Fibroblast of mammary gland (primary cell): Measurements from ENCODE around the gene FLCN.
"Not testable (repeated sequence)": the region's sequence is repeated elsewhere in the genome, so short reads cannot be mapped to it uniquely, and the experiment has no call there.

ENCODE experiments used
- DNase-seq: peaks from one replicate; pipeline ENCODE4 v3.0.0-alpha.2; 2010; ENCODE audit warnings: low read depth
- H3K4me3 ChIP-seq: 2 replicates; pipeline ENCODE4 v1.5.1; 2011; ENCODE audit warnings: low read depth, mild to moderate bottlenecking, low read length, moderate library complexity; ENCODE audit not compliant: control insufficient read depth
- TF ChIP-seq, protein P1 (sequence below): conservative IDR thresholded peaks from 2 replicates; pipeline ENCODE4 v1.5.1; 2011; ENCODE audit warnings: low read depth, low read length, inconsistent platforms; ENCODE audit not compliant: control insufficient read depth, insufficient read depth

Gene FLCN

GRCh38 chr17:17200311-17200710, 36.7 kb downstream of the FLCN start:
- no peak overlapping the region for H3K4me3 ChIP-seq
- no peak for DNase-seq
- TF ChIP-seq, protein P1, sequence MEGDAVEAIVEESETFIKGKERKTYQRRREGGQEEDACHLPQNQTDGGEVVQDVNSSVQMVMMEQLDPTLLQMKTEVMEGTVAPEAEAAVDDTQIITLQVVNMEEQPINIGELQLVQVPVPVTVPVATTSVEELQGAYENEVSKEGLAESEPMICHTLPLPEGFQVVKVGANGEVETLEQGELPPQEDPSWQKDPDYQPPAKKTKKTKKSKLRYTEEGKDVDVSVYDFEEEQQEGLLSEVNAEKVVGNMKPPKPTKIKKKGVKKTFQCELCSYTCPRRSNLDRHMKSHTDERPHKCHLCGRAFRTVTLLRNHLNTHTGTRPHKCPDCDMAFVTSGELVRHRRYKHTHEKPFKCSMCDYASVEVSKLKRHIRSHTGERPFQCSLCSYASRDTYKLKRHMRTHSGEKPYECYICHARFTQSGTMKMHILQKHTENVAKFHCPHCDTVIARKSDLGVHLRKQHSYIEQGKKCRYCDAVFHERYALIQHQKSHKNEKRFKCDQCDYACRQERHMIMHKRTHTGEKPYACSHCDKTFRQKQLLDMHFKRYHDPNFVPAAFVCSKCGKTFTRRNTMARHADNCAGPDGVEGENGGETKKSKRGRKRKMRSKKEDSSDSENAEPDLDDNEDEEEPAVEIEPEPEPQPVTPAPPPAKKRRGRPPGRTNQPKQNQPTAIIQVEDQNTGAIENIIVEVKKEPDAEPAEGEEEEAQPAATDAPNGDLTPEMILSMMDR, result no peak

DNA sequence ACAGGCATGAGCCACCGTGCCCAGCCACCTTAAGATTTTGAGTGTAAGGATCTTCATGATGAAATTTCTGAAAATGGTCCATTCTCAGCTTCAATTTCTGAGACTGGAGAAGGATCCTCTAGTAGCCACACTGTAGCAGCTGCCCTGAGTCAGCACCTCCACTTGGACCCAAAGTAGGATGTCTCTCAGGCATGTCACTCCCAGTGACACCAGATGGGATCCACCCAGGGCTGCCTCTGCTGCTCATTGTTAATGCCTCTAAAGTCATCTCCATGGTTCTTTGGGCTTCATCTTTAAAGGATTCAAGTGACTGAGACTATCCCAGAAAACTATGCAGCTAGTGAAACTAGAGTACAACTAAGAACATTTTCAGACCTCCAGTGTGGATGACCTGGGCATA, 38.7 kb downstream of the FLCN start:
- DNase-seq, result no peak
- no peak overlapping the region for H3K4me3 ChIP-seq
- TF ChIP-seq, protein P1, result no peak

DNA sequence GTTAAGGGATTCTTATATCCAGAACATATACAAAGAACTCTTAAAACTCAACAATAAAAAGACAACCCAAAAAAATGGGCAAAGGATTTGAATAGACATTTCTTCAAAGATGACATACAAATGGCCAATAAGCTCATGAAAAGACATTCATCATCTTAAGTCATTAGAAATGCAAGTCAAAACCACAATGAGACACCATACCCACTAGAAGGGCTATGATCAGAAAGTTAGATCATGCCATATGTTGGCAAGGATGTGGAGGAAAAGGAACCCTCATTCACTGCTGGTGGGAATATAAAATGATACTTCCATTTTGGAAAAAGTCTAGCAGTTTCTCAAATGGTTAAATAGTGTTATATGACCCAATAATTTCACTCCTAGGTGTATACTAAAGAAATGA, 40.2 kb downstream of the FLCN start:
- H3K4me3 ChIP-seq, result no peak overlapping the region
- TF ChIP-seq, protein P1, result no peak
- peak; percentile 16 for DNase-seq

DNA sequence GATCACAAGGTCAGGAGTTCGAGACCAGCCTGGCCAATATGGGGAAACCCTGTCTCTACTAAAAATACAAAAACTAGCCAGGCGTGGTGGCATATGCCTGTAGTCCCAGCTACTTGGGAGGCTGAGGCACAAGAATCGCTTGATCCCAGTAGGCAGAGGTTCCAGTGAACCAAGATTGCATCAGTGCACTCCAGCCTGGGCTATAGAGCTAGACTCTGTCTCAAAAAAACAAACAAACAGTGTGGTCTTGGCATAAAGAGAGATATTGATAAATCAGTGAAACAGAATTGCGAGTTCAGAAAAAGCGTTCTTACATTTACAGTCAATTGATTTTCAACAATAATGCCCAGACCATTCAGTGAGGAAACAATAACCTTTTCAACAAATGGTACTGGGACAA, 41.5 kb downstream of the FLCN start:
- not testable (repeated sequence) for DNase-seq

GRCh38 chr17:17191961-17192381, 45.0 kb downstream of the FLCN start:
- no peak overlapping the region for H3K4me3 ChIP-seq
- TF ChIP-seq, protein P1, result no peak
- no peak for DNase-seq

More for the DNA sequence above, 41.5 kb downstream of the FLCN start:
- not testable (repeated sequence) for H3K4me3 ChIP-seq

- TF ChIP-seq, protein P1, result no peak
- no peak overlapping the region for H3K4me3 ChIP-seq
- DNase-seq, result peak; percentile 60
Observed at GRCh38 chr17:17191346-17191792, 45.6 kb downstream of the FLCN start.

DNA sequence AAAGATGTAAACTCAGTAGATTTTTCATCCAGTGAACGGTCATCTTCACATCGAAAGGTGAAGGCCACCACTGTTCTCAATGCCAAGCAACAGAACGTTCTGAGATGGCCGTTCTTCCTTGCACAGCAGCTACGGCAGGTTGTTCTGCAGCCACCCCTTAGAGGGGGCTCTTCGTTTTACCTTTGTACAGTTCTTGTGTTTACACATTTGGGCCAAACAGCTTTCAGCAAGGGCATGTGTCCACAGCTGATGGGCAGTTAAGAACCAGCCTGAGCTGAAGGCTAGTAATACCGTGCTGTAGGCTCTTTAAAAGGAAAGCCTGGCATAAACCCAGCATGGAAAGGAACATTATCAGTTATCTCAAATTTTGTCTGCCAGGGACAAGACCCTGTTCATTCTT, 46.8 kb downstream of the FLCN start:
- TF ChIP-seq, protein P1, result no peak
- DNase-seq, result no peak
- no peak overlapping the region for H3K4me3 ChIP-seq

GRCh38 chr17:17189559-17189958, 47.4 kb downstream of the FLCN start:
- no peak for DNase-seq
- H3K4me3 ChIP-seq, result no peak overlapping the region
- TF ChIP-seq, protein P1, result no peak
